HEK293 (cell line): ENCODE data around the gene SRP9.

ENCODE experiments used
- HOXD13 ChIP-seq: sonication (generic); formaldehyde crosslinking; IDR thresholded peaks from 2 replicates; pipeline ENCODE4 v1.8.0; 2022; ENCODE audit warnings: missing genetic modification reagents, borderline replicate concordance
- KLF16 ChIP-seq: fragments of 450-650 bp; formaldehyde crosslinking; IDR thresholded peaks from 2 replicates; pipeline ENCODE4 v1.5.1; 2017; ENCODE audit warnings: missing biosample characterization, missing genetic modification characterization
- MZF1 ChIP-seq: fragments of 450-650 bp; formaldehyde crosslinking; IDR thresholded peaks from 2 replicates; pipeline ENCODE4 v1.5.1; 2017; ENCODE audit warnings: missing biosample characterization, missing genetic modification characterization, borderline replicate concordance
- YY1 ChIP-seq: fragments of 450-650 bp; formaldehyde crosslinking; IDR thresholded peaks from 2 replicates; pipeline ENCODE4 v1.5.1; 2018; ENCODE audit warnings: missing biosample characterization, missing genetic modification characterization
- ZBTB10 ChIP-seq: fragments of 450-650 bp; formaldehyde crosslinking; IDR thresholded peaks from 2 replicates; pipeline ENCODE4 v1.5.1; 2016; ENCODE audit warnings: missing biosample characterization, missing genetic modification characterization
- ZNF184 ChIP-seq: fragments of 450-650 bp; IDR thresholded peaks from 2 replicates; pipeline ENCODE4 v1.5.1; 2018; ENCODE audit warnings: missing biosample characterization, mild to moderate bottlenecking, missing genetic modification characterization
- ZNF223 ChIP-seq: fragments of 450-650 bp; formaldehyde crosslinking; IDR thresholded peaks from 2 replicates; pipeline ENCODE4 v1.5.1; 2016; ENCODE audit warnings: missing biosample characterization, missing genetic modification characterization
- ZNF24 ChIP-seq: fragments of 450-650 bp; formaldehyde crosslinking; IDR thresholded peaks from 2 replicates; pipeline ENCODE4 v1.5.1; 2016; ENCODE audit warnings: missing biosample characterization, missing genetic modification characterization
- ZNF280D ChIP-seq: fragments of 450-650 bp; formaldehyde crosslinking; IDR thresholded peaks from 2 replicates; pipeline ENCODE4 v1.5.1; 2016; ENCODE audit warnings: missing biosample characterization, missing genetic modification characterization
- ZNF561 ChIP-seq: fragments of 450-650 bp; IDR thresholded peaks from 2 replicates; pipeline ENCODE4 v1.5.1; 2018; ENCODE audit warnings: missing biosample characterization, missing genetic modification characterization, borderline replicate concordance
- ZNF571 ChIP-seq: fragments of 450-650 bp; formaldehyde crosslinking; IDR thresholded peaks from 2 replicates; pipeline ENCODE4 v1.5.0; 2017; ENCODE audit warnings: missing biosample characterization, missing genetic modification characterization
- ZNF76 ChIP-seq: fragments of 450-650 bp; formaldehyde crosslinking; IDR thresholded peaks from 2 replicates; pipeline ENCODE4; 2016; ENCODE audit warnings: low read depth, missing biosample characterization, missing genetic modification characterization, borderline replicate concordance
- TF ChIP-seq, protein P1 (sequence below): fragments of 450-650 bp; formaldehyde crosslinking; IDR thresholded peaks from 2 replicates; pipeline ENCODE4 v1.5.1; 2016; ENCODE audit warnings: missing biosample characterization, missing genetic modification characterization
- TF ChIP-seq, protein P2 (sequence below): IDR thresholded peaks from 2 replicates; pipeline ENCODE4 v1.6.1; 2011; ENCODE audit warnings: mild to moderate bottlenecking, low read depth, low read length, borderline replicate concordance

GRCh38 chr1:225746361-225747179 lies 31.1 kb upstream of the SRP9 start:
- TF ChIP-seq, protein P1, sequence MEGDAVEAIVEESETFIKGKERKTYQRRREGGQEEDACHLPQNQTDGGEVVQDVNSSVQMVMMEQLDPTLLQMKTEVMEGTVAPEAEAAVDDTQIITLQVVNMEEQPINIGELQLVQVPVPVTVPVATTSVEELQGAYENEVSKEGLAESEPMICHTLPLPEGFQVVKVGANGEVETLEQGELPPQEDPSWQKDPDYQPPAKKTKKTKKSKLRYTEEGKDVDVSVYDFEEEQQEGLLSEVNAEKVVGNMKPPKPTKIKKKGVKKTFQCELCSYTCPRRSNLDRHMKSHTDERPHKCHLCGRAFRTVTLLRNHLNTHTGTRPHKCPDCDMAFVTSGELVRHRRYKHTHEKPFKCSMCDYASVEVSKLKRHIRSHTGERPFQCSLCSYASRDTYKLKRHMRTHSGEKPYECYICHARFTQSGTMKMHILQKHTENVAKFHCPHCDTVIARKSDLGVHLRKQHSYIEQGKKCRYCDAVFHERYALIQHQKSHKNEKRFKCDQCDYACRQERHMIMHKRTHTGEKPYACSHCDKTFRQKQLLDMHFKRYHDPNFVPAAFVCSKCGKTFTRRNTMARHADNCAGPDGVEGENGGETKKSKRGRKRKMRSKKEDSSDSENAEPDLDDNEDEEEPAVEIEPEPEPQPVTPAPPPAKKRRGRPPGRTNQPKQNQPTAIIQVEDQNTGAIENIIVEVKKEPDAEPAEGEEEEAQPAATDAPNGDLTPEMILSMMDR (tag by site-specific recombination) = peak; percentile 51; the same call in 1 of the 2 replicates
- TF ChIP-seq ZNF223 (tag by site-specific recombination) = no peak
- TF ChIP-seq ZNF76 (tag by site-specific recombination) = no peak
- TF ChIP-seq MZF1 (tag by site-specific recombination) = no peak
- no peak for TF ChIP-seq ZNF571 (tag by site-specific recombination)
- no peak for TF ChIP-seq YY1 (tag by site-specific recombination)
- TF ChIP-seq, protein P2, sequence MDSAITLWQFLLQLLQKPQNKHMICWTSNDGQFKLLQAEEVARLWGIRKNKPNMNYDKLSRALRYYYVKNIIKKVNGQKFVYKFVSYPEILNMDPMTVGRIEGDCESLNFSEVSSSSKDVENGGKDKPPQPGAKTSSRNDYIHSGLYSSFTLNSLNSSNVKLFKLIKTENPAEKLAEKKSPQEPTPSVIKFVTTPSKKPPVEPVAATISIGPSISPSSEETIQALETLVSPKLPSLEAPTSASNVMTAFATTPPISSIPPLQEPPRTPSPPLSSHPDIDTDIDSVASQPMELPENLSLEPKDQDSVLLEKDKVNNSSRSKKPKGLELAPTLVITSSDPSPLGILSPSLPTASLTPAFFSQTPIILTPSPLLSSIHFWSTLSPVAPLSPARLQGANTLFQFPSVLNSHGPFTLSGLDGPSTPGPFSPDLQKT = no peak
- no peak for TF ChIP-seq ZNF280D (tag by site-specific recombination)
- 0 out of 2 replicates have a peak, but pooled peaks have one; percentile 49 for TF ChIP-seq ZNF184 (tag by site-specific recombination)
- no peak for TF ChIP-seq HOXD13 (CRISPR knock-in tag)
- TF ChIP-seq KLF16 (tag by site-specific recombination) = no peak
- TF ChIP-seq ZNF561 (tag by site-specific recombination) = peak; percentile 88
- TF ChIP-seq ZBTB10 = no peak
- no peak; the same call in 1 of the 2 replicates for TF ChIP-seq ZNF24 (tag by site-specific recombination)
